HG02623 (cell line): ENCODE data around the gene SIAH3.
"Not testable (repeated sequence)": the region's sequence is repeated elsewhere in the genome, so short reads cannot be mapped to it uniquely, and the experiment has no call there.

Source experiments
- ATAC-seq: cut with Tn5 transposase; IDR thresholded peaks from one replicate; pipeline ENCODE4 v1.9.1; 2021; ENCODE audit warnings: moderate library complexity; ENCODE audit not compliant: unreplicated experiment

The SIAH3 gene, protein sequence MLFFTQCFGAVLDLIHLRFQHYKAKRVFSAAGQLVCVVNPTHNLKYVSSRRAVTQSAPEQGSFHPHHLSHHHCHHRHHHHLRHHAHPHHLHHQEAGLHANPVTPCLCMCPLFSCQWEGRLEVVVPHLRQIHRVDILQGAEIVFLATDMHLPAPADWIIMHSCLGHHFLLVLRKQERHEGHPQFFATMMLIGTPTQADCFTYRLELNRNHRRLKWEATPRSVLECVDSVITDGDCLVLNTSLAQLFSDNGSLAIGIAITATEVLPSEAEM

DNA sequence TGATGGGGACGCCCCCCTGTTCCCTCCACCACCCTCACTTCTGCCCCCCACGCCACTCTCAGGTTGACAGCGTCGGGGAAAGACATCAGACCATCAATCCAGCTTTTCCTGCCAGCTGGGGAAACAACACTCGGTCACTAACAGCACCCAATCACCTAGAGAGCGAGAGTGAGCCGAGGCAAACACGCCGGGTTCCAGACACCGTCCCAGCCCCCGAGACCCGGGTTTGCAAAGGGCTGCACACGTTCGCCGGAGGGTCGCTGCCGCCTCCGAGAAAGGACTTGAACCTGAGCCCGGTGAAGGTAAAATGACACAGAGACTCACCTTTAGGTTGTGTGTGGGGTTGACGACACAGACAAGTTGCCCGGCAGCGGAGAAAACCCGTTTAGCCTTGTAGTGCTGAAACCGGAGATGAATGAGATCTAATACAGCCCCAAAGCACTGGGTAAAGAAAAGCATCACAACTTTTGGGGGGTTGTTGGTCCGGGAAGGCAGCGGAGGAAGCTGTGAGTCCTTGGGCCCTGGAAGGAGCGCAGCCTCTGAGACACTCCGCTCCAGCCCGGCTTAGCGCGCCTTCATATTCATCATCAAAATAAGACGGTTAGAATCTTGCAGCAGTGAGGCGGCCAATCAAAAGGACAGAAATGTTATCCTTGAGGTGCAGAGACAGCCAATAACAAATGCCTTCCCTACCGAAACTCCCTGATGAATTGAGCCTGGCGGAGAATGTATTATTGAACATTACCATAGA lies at the start of gene SIAH3:
TSS of gene SIAH3 (minus strand) at position 583 of the 751 bp plus-strand sequence. CDS start at position 459, 124 bp downstream.
- no peak for ATAC-seq

DNA sequence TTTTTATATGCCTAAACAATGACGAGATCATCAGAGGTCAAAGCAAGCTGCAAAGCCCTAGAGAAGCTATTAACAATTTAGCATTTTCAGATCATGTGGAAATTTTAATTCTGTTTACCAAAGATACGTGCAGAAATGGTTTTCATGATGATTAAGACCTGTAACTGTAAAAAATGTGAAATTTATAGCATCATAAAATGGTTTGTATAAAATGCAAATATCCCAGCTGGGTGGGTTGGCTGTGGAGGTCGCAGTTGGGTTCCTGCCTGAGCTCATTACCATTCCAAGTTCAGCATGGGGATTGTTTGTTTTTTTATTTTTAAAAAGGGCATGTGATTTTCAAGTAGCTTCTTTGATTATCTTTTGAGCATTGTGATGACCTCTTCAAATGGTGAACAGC lies 47.9 kb upstream of the SIAH3 start:
- ATAC-seq = no peak

DNA sequence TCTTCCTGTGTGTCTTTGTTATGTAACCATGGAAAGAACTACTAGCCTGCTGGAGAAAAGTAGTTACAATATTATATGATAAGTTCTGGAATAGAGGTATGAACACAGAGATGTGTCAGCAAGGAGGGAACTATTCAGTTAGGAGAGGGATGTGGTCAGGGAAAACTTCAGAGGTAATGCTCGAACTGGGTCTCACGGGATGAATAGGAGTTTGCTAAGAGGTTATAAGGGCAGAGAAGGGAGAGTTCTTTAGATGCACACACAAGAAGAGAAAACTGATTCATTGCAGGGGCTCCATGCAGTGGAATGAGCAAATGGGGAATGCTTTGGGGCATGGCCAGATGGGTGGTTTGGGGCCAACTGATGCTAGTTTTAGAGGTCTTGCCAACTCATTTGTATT lies 46.0 kb upstream of the SIAH3 start:
- ATAC-seq = no peak

DNA sequence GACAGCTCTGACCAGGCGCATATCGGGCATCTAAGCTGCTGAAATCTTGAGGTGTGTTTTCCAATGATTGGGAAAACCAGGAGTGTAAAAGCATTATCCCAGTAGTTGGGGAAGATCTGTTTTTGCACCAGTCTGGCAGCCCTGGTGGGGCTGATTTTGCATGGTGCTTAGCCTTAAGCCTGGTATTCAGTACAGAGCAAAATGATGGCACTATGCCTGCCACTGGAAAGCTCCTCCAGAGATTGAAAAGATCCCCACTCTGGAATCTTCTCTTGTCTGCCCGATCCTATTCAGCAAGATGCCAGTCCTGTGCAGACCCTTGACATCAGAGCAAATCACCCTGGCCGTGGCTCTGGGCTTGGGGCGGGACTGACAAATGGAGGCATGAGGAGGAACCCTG lies 44.7 kb upstream of the SIAH3 start:
- no peak for ATAC-seq

DNA sequence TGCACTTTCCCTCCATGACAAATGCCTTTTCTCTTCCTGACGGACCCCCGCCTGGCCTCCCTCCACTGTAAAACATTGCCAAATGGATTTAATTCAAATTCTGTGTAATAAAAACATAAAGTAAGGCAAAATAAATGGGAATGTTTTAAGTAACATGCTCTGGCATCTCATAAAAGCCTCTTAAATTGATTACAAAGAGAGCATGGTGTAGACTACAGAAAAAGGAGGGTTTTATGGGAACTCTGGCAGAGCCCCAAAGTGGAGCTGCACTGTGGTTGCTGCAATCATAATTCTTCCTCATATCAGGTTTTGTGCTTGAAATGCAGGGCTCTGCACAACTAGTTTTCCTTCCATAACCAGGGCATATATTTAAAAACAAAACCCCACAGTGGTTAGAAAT lies 44.3 kb upstream of the SIAH3 start:
- no peak for ATAC-seq

DNA sequence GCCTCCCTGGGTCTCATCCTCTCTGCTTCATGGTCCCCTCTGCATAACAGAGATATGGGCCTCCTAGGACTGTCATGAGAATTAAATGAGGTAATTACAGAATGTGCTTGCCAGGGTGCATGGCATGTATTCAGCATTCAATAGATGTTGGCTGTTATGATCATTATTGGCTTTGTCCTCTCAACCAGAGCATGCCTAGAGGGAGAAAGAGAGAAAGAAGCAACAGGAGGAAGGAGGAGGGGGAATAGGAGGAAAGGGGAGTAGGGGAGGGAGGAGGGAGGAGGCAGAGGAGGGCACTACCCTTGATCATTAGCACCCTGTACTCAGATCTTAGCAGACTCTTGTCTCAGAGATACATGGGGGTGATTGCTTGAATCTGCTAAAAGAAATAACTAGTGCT lies 41.0 kb upstream of the SIAH3 start:
- no peak for ATAC-seq

DNA sequence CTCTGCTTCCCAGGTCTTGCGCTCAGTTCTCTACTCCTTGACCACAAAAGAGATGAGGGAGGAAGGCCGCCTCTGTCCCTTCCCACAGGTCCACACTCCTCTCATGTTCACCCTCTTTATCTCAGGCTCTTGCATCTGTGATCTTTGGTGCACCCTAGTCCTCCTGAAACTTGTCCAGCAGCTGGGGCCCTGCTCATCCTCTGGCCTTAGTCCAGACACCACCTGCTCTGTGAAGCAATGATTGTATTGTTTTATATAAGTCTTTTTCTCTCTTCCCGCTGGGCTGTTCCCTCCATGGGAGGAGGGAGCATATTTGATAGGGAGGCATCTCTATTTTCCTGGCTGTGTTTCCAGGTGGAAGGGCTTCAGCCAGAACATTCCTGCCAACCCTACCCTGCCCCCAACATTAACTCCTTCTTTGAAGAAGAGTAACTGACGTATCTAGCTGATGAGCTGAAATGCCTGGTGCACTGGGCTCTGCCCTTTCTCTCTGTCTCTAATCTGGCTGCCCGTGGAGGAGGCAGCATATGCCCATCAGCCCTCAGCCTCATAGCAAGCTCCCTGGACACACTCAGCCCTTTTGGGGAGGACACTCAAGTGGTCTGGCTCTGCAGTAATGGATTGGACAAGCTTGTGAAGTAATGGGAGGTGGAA lies 38.2 kb upstream of the SIAH3 start:
- no peak for ATAC-seq

DNA sequence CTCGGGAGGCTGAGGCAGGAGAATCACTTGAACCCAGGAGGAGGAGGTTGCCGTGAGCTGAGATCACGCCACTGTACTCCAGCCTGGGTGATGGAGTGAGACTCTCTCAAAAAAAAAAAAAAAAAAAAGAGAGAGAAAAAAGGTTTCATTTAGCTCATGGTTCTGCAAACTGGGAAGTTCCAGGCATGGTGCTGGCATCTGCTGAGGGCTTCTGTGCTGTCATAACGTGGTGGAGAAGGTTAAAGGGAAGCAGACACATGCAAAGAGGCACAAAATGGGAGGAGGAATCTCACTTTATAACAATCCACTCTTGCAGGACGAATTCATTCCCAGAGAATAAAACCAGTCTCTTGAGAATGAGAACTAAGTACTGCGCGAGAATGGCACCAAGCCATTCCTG lies 34.9 kb upstream of the SIAH3 start:
- ATAC-seq = no peak

DNA sequence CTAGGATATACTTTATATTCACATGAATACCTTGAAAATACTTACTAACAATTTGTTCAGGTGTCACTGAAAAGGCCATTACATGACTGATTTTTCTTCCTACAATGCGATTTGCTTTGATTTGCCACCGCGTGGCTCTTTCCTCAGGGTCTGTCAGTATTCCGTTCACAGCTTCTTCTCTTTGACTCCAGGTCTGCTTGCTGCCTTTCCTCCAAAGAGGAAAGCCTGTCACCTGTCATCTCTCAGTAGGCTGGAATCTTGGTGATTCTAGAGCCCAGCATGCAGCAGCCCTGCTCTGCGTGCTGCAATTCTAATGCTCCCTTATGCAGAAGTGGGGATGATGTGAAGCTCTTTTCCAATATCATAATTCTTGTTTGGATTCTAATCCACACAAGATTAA lies 33.6 kb upstream of the SIAH3 start:
- no peak for ATAC-seq

DNA sequence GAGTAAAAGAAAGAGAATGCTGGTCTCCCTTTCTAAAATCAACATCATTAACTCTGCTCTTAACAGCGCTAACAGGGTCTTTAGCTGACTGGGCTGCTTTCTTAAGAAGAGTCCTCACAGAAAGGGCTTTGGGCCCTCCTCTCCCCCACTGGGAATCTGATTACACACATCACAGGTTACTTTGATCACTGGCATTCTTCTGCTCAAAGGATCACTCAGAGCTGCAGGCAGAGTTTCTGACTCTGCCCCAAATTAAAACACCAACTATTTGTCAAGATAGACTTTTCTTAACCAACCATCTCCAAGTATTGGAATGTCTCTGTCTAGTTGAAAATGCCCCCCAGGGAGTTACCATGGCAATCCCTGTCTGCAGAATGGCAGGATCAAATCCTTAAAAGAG lies 31.1 kb upstream of the SIAH3 start:
- ATAC-seq = no peak

DNA sequence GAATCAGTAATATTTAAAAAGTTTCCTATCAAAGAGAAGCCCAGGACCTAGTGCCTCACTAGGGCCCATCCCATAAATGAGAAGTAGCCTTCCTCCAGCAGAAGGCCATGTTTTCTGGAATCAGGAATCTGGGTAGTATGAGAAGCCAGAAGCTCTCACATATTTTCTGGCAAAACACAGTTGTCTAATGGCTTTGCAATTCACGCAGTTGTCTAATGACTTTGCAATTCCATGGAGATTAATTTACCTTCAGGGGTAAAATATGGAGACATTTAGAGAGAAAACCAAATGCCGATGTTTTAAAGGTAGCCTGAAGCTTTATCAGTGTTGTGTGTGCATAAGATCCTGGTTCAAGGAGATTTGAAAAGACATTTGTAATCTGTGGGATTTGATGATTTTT lies 29.8 kb upstream of the SIAH3 start:
- ATAC-seq = no peak

DNA sequence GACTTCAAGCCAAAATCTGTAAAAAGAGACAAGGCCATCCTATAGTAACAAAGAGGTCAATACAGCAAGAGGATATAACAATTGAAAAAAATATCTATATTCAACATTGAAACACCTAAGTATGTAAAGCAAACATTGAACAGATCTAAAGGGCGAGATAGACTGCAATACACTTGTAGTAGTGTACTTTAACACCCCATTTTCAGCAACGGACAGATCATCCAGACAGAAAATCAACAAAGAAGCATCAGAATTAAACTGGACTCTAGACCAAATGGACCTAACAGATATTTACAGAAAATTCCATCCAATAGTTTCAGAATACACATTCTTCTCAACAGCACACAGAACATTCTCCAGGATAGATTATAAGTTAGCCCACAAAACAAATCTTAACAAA lies 28.7 kb upstream of the SIAH3 start:
- ATAC-seq = no peak

DNA sequence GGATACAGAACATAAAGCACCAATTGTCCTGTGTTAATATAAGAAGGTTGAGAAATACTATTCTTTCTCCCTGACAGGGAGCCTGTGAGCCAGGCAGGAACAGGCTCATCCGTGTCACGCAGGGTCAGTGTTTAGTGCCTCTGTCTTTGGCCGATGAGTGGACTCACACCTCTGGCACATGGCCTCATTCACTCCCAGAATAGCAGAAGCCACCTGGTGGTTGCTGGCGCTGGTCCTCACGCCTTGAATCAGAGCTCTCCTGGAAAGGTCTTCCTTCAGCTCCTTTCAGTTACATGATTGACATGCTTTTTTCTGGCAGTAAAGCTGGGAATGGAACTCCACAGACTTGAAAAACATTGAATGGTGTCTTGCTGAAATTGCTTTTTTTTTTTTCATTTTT lies 28.1 kb upstream of the SIAH3 start:
- ATAC-seq = no peak

DNA sequence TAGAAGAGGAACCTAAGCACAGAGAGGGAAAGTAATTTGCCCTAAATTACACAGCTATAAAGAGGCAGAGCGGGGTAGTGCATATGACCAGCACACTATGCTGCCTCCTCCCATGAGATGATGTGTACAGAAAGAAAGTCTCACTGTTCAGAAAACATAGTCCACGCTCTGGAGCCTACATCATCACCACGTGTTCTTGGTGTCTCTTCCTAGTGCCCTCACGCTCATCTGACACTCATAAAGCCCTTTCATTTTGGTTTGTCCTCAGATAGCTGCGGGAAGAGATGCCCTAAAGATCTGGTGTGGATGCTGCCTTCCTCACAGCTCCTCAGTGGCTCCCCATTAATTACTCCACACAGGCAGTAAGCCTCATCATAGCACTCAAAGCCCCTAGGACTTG lies 27.4 kb upstream of the SIAH3 start:
- ATAC-seq = no peak

DNA sequence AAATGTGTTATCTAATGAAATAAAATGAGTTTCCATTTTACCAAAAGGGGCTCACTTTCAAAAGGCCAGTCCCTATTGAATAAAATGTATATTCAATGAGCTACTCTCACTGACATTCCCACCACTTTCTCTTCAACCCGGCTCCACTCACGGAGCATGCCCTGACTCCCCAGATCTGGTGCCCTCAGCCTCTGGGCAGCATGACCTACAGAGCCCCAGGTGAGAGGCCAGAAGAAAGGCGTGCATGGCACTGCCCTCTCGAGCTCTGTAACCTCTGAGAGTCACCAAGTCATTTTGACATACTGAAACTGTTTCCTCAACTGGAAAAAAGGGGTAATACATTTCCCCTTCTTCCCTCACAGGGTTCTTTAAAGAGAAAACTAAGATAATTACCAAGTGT lies 25.2 kb upstream of the SIAH3 start:
- ATAC-seq = no peak

DNA sequence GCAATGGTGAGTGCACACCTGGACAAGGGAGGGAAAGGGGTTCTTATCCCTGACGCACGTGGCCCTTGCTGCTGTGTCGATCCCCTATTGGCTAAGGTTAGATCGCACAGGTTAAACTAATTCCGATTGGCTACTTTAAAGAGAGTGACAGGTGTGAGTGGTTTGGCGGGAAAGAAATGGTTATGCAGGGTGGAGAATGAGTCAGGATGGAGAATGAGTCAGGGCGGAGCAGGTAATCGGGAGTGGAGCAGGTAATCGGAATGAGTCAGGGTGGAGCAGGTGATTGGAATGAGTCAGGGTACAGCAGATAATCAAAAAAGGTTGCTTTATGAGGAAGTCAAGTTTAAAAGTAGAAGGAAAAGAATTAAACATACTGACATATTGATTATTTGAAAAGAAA lies 24.4 kb upstream of the SIAH3 start:
- ATAC-seq = no peak

DNA sequence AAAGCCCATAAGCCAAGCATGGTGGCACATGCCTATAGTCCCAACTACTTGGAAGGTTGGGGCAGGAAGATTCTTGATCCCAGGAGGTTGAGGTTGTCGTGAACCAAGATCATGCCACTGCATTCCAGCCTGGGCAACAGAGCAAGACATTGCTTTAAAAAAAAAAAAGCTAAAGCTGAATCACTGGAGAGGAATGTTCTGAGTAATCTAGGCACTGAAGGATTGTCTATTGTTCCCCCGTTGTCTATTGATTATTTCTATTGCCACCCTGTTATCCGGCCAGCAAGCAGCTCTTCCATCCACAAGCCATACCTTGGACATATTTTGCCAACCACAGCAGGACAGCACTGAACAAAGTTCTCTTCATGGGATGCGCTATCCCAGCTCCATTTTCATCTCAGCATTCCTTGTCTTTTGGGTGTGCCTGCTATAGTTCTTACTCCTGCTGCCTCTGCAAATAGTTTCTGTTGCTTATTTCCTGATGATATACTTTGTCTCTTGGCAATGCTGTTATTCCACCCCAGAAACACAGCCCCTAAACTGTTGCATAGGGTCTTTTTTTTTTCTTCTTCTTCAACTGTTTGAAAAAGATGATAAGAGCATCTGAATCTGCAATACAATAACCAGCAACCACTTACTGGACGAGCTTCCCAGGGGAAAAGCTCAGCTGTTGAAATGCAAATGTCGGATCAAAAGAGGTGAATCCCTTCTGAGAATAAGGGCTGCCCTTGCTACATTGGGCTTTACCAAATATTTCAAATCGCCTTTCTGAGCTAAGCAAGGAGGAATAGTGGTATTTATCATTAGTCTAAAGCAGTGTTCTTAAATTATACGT lies 22.2 kb upstream of the SIAH3 start:
- no peak for ATAC-seq

DNA sequence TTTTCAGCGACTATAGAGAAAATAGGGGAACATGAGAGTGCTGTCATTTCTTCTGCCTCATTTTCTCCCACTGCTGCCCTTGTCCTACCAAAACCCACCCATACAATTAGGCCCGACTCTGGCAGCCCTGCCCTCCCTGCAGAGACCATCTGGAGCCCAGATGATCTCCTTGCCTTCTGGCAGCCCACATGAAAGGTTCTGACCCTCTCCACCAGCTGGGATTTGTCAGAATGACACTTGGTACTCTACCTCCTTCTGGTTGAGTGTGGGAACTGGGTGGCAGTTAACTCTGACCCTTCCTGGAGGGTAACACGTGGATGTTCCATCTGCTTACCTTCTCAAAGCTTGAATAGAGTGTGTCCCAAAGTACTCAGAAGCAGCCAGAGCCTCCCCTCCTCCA lies 21.0 kb upstream of the SIAH3 start:
- ATAC-seq = no peak

DNA sequence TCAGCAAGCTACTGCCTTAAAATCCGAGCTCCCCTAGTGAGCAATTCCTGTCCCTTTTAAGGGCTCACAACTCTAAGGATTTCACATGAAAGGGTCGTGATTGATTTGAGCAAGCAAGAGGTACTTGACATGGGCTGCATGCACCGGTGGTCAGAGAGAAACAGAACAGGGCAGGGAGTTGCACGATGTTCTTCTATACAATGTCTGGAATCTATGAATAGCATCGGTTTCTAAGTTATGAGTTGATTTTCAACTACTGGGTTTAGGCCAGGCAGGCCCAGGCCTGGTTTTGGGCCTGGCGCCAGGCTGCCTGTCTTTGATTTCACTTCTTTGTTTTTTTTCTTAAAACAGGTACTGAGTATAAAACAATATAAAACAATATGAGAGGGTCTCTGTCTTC lies 19.6 kb upstream of the SIAH3 start:
- not testable (repeated sequence) for ATAC-seq

DNA sequence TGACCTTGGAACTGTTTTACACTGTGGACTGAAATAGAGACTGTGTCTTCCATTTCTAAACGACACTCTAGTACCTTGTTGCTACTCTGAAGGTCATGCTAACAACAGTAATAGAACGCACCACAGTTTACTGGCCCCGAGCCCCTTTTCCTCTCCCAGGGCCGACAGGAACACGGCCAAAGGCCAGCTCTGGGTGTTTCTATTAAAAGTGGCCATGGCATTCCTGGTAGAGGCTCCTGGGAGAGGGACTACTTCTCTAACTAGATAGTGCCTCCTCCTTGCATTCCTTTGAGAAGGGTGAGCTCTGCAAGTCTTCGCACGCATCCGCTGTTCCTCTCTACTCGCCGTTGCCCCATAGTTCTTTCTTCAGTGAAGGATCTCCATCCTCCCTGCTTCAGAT lies 18.7 kb upstream of the SIAH3 start:
- no peak for ATAC-seq

DNA sequence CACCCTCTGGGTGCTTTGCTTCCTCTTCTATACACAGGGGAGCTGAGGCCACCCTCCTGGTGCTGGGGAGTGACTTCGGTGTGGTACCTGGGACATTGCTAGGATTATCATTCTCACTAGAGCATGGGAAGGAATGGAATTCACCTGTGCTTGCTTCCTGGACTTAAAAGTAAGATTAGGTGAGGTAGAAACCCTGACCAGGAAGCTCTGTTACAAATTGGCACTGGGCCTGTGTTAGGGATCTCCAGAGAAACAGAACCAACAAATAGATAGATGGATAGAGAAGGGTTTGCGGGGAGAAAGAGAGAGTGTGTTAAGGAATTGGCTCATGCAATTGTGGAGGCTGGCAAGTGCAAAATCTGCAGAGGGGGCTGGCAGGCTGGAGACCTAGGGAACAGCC lies 13.9 kb upstream of the SIAH3 start:
- ATAC-seq = no peak
